B cell (primary cell): ENCODE results near the gene FKBP2. TPM values are rescaled to one million over a fixed set of nuclear protein-coding genes. Genes with fewer than 3 reads are reported as not detected.

Experiments
- ATAC-seq: fragments of 200-7000 bp; cut with Tn5 transposase; one replicate; pipeline ENCODE4 v1.10.0; 2021; ENCODE audit warnings: low read depth, mild to moderate bottlenecking, moderate number of reproducible peaks, moderate library complexity
- CTCF ChIA-PET: fragments of 350-600 bp; sonication (Branson Sonifier 250); formaldehyde crosslinking; loops from one replicate; lab custom pipeline; 2021; ENCODE audit warnings: antibody characterized with exemption, inconsistent platforms; lab: Charles Lee
- POLR2A ChIA-PET: fragments of 350-600 bp; sonication (Branson Sonifier 250); formaldehyde crosslinking; loops from one replicate; lab custom pipeline; 2021; ENCODE audit warnings: antibody characterized with exemption; lab: Charles Lee
- DNase-seq: peaks from one replicate; pipeline ENCODE4 v3.0.0; 2013
- H2AFZ ChIP-seq: 2 replicates; pipeline ENCODE4 v1.6.1; 2012; ENCODE audit warnings: mild to moderate bottlenecking, low read depth, low read length; ENCODE audit not compliant: insufficient read depth, poor library complexity, severe bottlenecking
- H3K27ac ChIP-seq, 2 donors: 1 replicate in 1 of 2; 2 replicates in 1 of 2; pipeline ENCODE4 v1.5.1; 2012 to 2013; ENCODE audit warnings: low read length in 2 of 2, mild to moderate bottlenecking in 2 of 2, moderate library complexity in 1 of 2
- H3K27me3 ChIP-seq, 4 experiments: fragments of 200-600 bp in 1 of 4; sonication (generic) in 1 of 4; replicated peaks in 1 of 4; 1 replicate in 2 of 4; 2 replicates in 2 of 4; pipeline versions ENCODE4 v1.6.1 to v1.7.0; 2013 to 2016; ENCODE audit warnings: low read length in 3 of 4, mild to moderate bottlenecking in 2 of 4, mixed read lengths in 1 of 4, moderate library complexity in 1 of 4; ENCODE audit not compliant: insufficient read depth in 4 of 4, control insufficient read depth in 3 of 4; ENCODE audit errors: control extremely low read depth in 1 of 4
- H3K36me3 ChIP-seq, 2 experiments: replicated peaks in 1 of 2; 1 replicate in 1 of 2; 2 replicates in 1 of 2; pipeline versions ENCODE4 v1.6.1 to v1.7.1; 2013; ENCODE audit warnings: low read length in 1 of 2; ENCODE audit not compliant: insufficient read depth in 2 of 2, control insufficient read depth in 1 of 2; ENCODE audit errors: control extremely low read depth in 1 of 2, extremely low read depth in 1 of 2
- H3K4me1 ChIP-seq, 2 donors: fragments of 200-600 bp in 1 of 2; sonication (generic) in 1 of 2; 1 replicate in 1 of 2; 2 replicates in 1 of 2; pipeline versions ENCODE4 v1.5.1 to v1.6.1; 2013 to 2017; ENCODE audit warnings: low read length in 2 of 2; ENCODE audit not compliant: control insufficient read depth in 2 of 2, insufficient read depth in 2 of 2
- H3K4me2 ChIP-seq: replicated peaks from 2 replicates; pipeline ENCODE3; 2012; ENCODE audit warnings: mild to moderate bottlenecking, low read depth, low read length; ENCODE audit not compliant: poor library complexity, severe bottlenecking
- H3K4me3 ChIP-seq, 5 experiments: fragments of 200-600 bp in 1 of 5; sonication (generic) in 1 of 5; 1 replicate in 3 of 5; 2 replicates in 2 of 5; pipeline versions ENCODE4 v1.5.1 to v1.7.0; 2011 to 2016; ENCODE audit warnings: low read length in 4 of 5, mild to moderate bottlenecking in 4 of 5, low read depth in 2 of 5, control low read depth in 1 of 5, moderate library complexity in 1 of 5; ENCODE audit not compliant: insufficient read depth in 1 of 5; ENCODE audit errors: control extremely low read depth in 1 of 5, extremely low read depth in 1 of 5
- H3K79me2 ChIP-seq: fragments of 200-600 bp; sonication (generic); one replicate; pipeline ENCODE4 v1.6.0; 2016; ENCODE audit warnings: low read length; ENCODE audit not compliant: control insufficient read depth, insufficient read depth
- H3K9ac ChIP-seq: fragments of 200-600 bp; sonication (generic); 2 replicates; pipeline ENCODE4 v1.6.1; 2017; ENCODE audit warnings: mild to moderate bottlenecking, low read length, moderate library complexity
- H3K9me3 ChIP-seq, 3 donors: one replicate each; pipeline versions ENCODE4 v1.6.1 to v1.7.1; 2013; ENCODE audit warnings: low read length in 2 of 3; ENCODE audit not compliant: control insufficient read depth in 2 of 3, insufficient read depth in 1 of 3; ENCODE audit errors: control extremely low read depth in 1 of 3
- H4K20me1 ChIP-seq: 2 replicates; pipeline ENCODE4 v1.6.0; 2012; ENCODE audit warnings: mild to moderate bottlenecking, low read length; ENCODE audit not compliant: insufficient read depth, control insufficient read depth, poor library complexity, severe bottlenecking
- H3K27ac Mint-ChIP-seq: one replicate; pipeline ENCODE4 v1.8.0; 2021; ENCODE audit warnings: mixed read lengths
- H3K27me3 Mint-ChIP-seq: one replicate; pipeline ENCODE4 v1.8.0; 2021; ENCODE audit warnings: mixed read lengths
- H3K4me1 Mint-ChIP-seq: one replicate; pipeline ENCODE4 v1.8.0; 2021; ENCODE audit warnings: mixed read lengths
- H3K4me3 Mint-ChIP-seq: one replicate; pipeline ENCODE4 v1.8.0; 2021; ENCODE audit warnings: mixed read lengths
- H3K9me3 Mint-ChIP-seq: one replicate; pipeline ENCODE4 v1.8.0; 2022; ENCODE audit warnings: mixed read lengths; ENCODE audit not compliant: insufficient read depth
- CTCF ChIP-seq: fragments of 200-600 bp; IDR thresholded peaks from one replicate; pipeline ENCODE4 v1.8.0; 2022; ENCODE audit warnings: antibody characterized with exemption, mild to moderate bottlenecking
- EZH2 ChIP-seq: IDR thresholded peaks from 2 replicates; pipeline ENCODE4 v1.6.1; 2012; ENCODE audit warnings: borderline replicate concordance, low read depth, mild to moderate bottlenecking, moderate library complexity, low read length; ENCODE audit not compliant: insufficient read depth, poor library complexity, severe bottlenecking
- WGBS: methylation state at CpG from one replicate; pipeline ENCODE4 v1.1.5; 2013; ENCODE audit warnings: missing lambda C conversion rate; ENCODE audit not compliant: insufficient coverage; 5-methylcytosine and 5-hydroxymethylcytosine counted together
- intact Hi-C: fragments of 100-400 bp; cut with micrococcal nuclease; formaldehyde crosslinking; loops from one replicate; pipeline ENCODE4 v1.10.0; 2022
- polyA plus RNA-seq: library from polyadenylated mRNA; depleted of rRNA; stranded (reverse); fragments of >200 nt; gene quantifications from 2 replicates; pipeline ENCODE4 v1.2.3, GENCODE V29; 2012
- total RNA-seq, 2 donors: library from RNA; stranded (reverse); fragments of 120-200 nt in 1 of 2; gene quantifications; 1 replicate in 1 of 2; 2 replicates in 1 of 2; pipeline versions ENCODE4 v1.2.3 to v1.2.4, GENCODE V29; 2013 to 2022

The FKBP2 gene
- total and polyA plus RNA-seq, 2 donors (not counting 1 experiment from before 2014, with no cell fraction given) = 23.7 to 38.2 TPM

- Mint-ChIP-seq H3K27me3 (no peaks in the 10 kb centered on the region), H3K9me3 (no peaks in the 10 kb centered on the region), H3K4me1 (no peaks in the 10 kb centered on the region), H3K27ac (no peak overlapping the region), H3K4me3 (no peak overlapping the region)
- H3K79me2 ChIP-seq = no peaks in the 10 kb centered on the region
- H3K4me2 ChIP-seq = no peak overlapping the region
- no peak for TF ChIP-seq CTCF
- TF ChIP-seq EZH2 = no peak
- ChIA-PET CTCF (interaction anchor here (1.2 to 1.4 kb wide), 2 partner anchors 57 to 59 kb away, joined by 3 to 4 read pairs; partner anchors contain the start of gene FERMT3), POLR2A (interaction anchor here (0.6 kb wide), 1 partner anchor 1457 kb away, joined by 4 read pairs; no protein-coding TSS in a partner anchor)
- no peak overlapping the region for H3K4me3 ChIP-seq
- no peaks in the 10 kb centered on the region for H4K20me1 ChIP-seq
- H3K36me3 ChIP-seq = no peaks in the 10 kb centered on the region
- intact Hi-C loops = no loop called here
- H3K27ac ChIP-seq = no peak overlapping the region
- no peak overlapping the region for H3K9ac ChIP-seq
- ATAC-seq = no peak
- 93% methylated on average over 27 of the region's 29 CpGs for WGBS
- no peaks in the 10 kb centered on the region for H3K9me3 ChIP-seq
- no peak for DNase-seq
- H3K27me3 ChIP-seq = no peaks in the 10 kb centered on the region
- peaks cover 2 to 5% of the 10 kb centered on the region in 2 donors for H3K4me1 ChIP-seq
- no peak overlapping the region for H2AFZ ChIP-seq
These were observed 22.4 kb downstream of the FKBP2 start for GRCh38 chr11:64263021-64263946.

- H3K27me3 ChIP-seq = no peaks in the 10 kb centered on the region
- Mint-ChIP-seq H3K9me3 (no peaks in the 10 kb centered on the region), H3K27me3 (no peaks in the 10 kb centered on the region), H3K27ac (no peak overlapping the region), H3K4me3 (no peak overlapping the region), H3K4me1 (peaks cover 3% of the 10 kb centered on the region)
- no peak overlapping the region for H3K4me3 ChIP-seq
- no peaks in the 10 kb centered on the region for H3K9me3 ChIP-seq
- no peak overlapping the region for H3K4me2 ChIP-seq
- POLR2A ChIA-PET = interaction anchor here (0.6 kb wide), 1 partner anchor 1458 kb away, joined by 4 read pairs; no protein-coding TSS in a partner anchor
- no peak for ATAC-seq
- H3K36me3 ChIP-seq = no peaks in the 10 kb centered on the region
- H3K79me2 ChIP-seq = no peaks in the 10 kb centered on the region
- TF ChIP-seq CTCF (no peak), EZH2 (no peak)
- no peaks in the 10 kb centered on the region for H4K20me1 ChIP-seq
- intact Hi-C loops = no loop called here
- no peak for DNase-seq
- WGBS = 99% methylated on average over 6 of the region's 8 CpGs
- H3K4me1 ChIP-seq = peaks cover 9 to 11% of the 10 kb centered on the region in 2 donors
- no peak overlapping the region for H2AFZ ChIP-seq
- no peak overlapping the region for H3K9ac ChIP-seq
- no peak overlapping the region for H3K27ac ChIP-seq
- CTCF ChIA-PET = interaction anchor here (0.9 to 1.4 kb wide), 3 partner anchors 40 to 60 kb away, joined by 3 to 4 read pairs (median 3); partner anchors contain the start of gene FERMT3
These were observed 23.0 kb downstream of the FKBP2 start for GRCh38 chr11:64263947-64264317.
